GM21390 (cell line): Measurements from ENCODE around the gene MYO9B.
A peak's percentile ranks its signal among the peaks of the same experiment; 100 is the strongest.

Source experiments
- ATAC-seq: cut with Tn5 transposase; IDR thresholded peaks from one replicate; pipeline ENCODE4 v1.9.1; 2021; ENCODE audit not compliant: unreplicated experiment

MYO9B gene, protein sequence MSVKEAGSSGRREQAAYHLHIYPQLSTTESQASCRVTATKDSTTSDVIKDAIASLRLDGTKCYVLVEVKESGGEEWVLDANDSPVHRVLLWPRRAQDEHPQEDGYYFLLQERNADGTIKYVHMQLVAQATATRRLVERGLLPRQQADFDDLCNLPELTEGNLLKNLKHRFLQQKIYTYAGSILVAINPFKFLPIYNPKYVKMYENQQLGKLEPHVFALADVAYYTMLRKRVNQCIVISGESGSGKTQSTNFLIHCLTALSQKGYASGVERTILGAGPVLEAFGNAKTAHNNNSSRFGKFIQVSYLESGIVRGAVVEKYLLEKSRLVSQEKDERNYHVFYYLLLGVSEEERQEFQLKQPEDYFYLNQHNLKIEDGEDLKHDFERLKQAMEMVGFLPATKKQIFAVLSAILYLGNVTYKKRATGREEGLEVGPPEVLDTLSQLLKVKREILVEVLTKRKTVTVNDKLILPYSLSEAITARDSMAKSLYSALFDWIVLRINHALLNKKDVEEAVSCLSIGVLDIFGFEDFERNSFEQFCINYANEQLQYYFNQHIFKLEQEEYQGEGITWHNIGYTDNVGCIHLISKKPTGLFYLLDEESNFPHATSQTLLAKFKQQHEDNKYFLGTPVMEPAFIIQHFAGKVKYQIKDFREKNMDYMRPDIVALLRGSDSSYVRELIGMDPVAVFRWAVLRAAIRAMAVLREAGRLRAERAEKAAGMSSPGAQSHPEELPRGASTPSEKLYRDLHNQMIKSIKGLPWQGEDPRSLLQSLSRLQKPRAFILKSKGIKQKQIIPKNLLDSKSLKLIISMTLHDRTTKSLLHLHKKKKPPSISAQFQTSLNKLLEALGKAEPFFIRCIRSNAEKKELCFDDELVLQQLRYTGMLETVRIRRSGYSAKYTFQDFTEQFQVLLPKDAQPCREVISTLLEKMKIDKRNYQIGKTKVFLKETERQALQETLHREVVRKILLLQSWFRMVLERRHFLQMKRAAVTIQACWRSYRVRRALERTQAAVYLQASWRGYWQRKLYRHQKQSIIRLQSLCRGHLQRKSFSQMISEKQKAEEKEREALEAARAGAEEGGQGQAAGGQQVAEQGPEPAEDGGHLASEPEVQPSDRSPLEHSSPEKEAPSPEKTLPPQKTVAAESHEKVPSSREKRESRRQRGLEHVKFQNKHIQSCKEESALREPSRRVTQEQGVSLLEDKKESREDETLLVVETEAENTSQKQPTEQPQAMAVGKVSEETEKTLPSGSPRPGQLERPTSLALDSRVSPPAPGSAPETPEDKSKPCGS (N-terminal part only)

DNA sequence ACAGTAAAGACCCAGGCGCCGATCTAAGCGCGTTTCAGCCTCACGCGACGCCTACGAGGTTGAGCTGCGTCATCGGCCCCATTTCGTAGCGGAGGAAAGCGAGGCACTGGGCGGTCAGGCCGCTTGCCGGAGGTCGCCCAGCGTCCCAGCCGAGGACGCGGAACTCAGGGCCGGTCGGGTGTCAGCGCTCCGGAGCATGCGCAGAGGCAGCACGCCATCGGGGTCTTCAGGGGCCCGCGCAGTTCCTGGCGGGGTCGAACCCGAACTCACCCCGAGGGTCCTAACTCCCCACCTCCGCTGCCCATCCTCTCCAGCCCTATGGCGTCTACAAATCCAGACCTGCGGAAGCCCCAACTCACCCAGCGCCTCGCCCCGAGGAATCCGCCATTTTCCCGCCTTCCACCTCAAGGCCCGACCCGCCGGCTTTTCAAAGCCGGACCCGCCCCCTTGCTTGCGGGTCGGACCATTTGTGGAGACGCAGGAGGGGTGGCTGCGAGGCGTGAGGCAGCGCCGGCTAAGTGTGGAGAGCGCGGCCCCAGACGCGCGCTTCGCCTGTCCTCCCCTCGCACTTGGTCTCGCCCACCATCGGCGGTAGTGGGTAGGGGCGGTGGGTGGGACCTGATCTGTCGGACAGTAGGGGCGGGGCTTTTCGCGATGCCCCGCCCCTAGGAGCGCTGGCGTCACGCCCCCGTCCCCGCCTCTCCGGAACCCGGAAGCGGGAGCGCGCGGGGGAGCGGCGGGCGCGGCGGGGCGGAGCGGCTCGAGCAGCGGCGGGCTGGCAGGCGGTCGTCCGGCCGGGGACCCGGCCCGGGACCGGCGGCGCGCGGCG lies at the start of gene MYO9B, which contains the start of gene HAUS8:
Gene MYO9B (plus strand): TSS at position 743 of the 829 bp plus-strand sequence. CDS start 25,941 bp downstream, outside the sequence.
Gene HAUS8 (minus strand): TSS at position 418 of the 829 bp plus-strand sequence. CDS start 30 bp downstream, at position 388.
- peak; percentile 64 for ATAC-seq

DNA sequence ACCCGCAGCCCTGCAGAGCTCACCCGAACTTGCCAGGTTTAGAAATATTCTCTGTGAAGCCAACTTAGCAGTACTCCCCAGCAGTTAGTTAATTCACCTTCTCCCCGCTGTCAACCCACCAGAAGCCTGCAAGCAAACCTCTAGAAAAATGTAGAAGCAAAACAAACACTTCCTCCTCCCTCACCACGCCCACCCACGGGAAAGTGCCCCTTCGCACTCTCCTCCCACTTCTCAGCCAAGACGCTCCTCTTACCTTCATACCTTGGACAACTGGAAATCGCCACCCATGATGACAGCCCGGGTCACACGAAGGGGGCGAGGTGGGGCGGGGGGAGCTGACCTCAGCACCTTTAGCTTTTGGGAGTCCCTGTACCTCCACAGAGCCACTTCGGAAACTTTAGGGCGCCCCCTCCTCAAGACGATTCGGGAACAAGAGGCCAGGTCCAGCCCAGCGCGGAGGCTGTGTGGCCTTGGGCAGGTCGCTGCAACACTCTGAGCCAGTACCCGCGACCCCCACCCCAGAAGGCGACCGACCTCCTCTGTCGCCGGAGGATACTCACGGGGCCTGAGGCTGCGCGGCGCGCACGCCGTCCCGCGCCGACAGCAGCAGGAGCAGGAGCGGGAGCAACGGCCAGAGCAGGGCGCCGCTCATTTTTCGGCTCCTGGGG lies 49.5 kb upstream of the MYO9B start:
- ATAC-seq: no peak

DNA sequence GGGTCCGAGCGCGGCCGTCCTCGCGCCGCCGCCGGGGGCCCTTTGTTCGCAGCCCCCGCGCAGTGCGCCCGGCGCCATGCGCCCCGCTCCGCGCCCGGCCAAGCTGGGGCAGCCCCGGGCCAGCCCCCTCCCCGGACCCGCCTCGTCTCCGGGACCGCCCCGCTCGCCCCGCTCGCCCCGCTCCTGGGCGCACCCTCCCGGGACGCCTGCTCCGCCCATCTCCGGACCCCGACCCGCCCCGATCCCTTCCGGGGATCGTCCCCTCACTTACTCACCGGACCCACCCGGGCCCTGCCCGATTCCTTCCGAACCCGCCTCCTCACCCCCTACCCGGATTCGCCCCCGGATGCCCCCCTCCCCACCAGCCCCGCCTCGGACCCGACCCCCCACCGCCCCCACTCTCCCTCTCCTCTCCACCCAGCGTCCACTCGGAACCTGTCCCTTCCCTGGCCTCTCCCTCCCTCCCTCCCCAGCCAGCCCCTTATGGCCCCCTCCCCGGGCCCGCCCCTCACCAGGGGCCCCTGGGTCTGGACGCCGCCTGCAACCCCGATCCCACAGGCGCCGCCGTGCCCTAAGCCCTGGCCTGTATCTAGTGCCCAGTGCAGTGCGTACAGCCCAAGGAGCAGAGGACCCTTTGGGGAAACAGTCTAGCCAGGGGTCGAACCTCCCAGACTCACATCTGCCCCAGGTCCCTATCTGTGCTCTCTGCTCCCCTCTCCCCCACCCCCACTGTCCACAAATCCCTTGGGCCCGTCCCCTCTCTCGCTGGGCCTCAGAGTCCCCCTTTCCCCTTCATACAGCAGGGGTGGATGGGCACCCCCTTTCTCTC lies 48.7 kb upstream of the MYO9B start, which contains the start of gene CPAMD8:
Gene CPAMD8 (minus strand): TSS at position 105 of the 829 bp plus-strand sequence. CDS start 168 bp downstream, outside the sequence.
- no peak for ATAC-seq

DNA sequence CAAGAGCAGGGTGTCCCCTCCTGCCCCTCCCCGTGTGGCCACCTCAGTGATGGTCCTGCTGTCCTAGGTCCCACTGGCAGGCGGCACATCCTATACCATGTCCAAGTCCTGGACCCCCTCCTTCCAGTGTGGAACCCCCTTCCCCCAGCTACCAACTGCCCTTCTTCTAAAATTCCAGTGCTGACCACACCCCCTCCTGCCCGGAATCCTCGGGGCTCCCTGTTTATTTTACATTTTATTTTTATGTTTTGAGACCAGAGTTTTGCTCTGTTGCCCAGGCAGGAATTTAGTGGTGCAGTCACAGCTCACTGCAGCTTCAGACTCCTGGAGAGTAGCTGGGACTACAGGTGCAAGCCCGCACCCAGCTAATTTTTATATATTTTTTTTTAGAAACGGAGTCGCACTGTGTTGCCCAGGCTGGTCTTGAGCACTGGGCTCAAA lies 48.0 kb upstream of the MYO9B start:
- no peak for ATAC-seq

DNA sequence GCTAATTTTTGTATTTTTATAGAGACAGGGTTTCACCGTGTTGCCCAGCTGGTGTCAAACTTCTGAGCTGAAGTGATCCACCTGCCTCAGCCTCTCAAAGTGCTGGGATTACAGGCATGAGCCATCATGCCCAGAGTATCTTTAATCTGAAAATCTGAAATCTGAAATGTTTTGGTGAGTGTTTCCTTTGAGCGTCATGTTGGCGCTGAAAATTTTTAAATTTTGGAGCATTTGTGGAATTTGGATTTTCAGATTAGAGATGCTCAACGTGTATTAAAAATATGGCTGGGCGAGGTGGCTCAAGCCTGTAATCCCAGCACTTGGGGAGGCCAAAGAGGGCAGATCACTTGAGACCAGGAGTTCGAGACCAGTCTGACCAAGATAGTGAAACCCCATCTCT lies 43.8 kb upstream of the MYO9B start:
- ATAC-seq: no peak

DNA sequence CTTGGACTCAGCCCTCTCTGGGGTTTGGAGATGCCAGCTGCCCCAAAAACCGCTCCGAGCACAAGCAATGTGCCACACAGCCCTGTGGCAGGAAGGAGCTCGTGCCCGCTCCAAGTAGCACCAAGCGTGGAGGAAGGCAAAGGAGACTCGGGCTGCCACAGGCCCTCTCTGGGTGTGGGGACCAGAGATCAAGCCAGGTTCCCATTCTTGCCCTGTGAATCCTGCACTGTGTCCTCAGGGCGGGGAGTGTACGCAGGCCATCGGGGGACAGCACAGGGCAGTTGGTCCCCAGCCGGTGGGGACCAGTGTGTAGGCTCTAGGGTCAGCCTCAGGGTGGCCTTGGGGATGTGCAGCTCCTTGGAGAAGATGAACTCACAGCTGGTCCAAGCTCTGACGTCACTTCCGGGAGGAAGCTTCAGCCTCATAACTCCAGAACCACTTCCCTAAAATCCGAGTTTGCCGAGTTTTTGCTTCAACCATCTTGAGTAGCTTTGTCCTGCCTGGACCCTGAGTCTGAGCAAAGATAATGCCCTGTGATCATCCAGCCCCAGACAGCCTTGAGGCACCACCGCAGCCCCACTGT lies 39.6 kb upstream of the MYO9B start:
- no peak for ATAC-seq

DNA sequence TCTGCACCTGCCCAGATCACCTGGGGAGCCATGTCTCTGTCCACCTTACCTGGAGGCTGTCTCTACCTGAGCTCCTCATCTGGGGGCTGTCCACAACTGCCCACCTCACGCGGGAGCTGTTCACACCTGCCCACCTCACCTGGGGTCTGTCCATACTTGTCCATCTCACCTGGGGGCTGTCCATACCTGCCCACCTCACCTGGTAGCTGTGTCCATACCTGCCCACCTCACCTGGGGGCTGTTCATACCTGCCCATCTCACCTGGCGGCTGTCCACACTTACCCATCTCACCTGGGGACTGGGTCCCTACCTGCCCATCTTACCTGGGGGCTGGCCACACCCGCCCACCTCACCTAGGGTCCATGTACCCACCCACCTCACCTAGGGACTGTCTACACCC lies 38.9 kb upstream of the MYO9B start:
- ATAC-seq: no peak

DNA sequence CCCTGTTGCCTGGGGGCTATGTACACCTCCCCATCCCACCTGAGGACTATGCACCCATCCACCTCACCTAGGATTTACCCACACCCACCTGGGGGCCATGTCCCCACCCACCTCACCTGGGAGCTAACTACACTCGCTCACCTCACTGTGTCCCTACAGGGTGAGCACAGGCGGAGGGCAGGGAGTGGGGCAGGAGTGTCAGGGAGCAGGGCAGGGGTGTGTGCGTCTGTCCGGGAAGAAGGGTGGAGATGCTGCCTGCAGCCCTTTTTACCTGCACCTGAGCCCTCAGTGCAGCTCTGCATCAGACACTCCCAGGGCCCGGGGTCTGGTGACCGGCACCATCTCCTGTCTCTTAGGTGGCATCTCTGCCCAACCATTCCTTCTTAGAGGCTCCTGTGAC lies 38.4 kb upstream of the MYO9B start:
- no peak for ATAC-seq

DNA sequence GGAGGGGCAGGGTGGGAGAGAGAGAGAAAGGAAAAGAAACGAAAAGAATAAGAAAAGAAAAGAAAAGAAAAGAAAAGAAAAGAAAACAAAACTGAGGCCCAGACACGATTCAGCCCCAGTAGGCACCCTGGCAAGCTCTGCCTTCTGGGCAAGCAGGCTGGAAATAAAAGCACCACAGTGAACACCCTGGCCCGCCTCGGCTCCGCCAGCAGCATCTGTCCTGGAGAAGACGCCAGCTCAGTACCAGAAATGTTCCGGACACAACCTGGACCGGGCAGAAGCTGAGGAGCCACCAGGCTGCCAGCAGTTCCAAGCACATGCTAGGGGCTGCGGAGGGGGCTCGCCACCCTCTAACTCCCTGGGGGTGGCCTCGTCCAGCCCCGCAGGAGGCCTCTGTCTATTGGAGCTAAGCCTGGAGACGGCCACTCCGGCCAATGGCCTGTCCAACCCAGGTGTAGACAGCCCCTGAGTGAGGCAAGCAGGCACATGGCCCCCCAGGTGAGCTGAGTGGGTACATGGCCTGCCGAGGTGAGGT lies 37.5 kb upstream of the MYO9B start:
- ATAC-seq: no peak

DNA sequence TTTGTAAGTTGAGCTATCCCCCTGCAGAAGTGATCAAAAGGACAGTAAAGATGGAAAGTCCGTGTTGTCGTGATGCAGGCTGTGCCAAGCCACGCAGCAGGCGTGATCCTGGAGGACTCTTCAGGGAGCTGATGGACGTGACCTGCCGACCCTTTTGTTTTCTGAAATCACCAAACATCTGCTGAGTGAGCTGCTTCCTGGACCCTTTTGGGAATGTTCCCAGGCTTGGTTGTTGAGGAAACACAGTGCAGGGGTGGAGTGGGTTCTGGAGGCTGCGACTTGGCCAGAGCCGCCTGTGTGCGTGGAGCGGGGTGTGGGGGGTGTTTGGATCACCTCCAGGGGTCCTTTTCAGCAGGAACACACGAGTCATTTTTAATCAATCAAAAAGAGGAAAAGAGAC lies 33.6 kb upstream of the MYO9B start:
- no peak for ATAC-seq

DNA sequence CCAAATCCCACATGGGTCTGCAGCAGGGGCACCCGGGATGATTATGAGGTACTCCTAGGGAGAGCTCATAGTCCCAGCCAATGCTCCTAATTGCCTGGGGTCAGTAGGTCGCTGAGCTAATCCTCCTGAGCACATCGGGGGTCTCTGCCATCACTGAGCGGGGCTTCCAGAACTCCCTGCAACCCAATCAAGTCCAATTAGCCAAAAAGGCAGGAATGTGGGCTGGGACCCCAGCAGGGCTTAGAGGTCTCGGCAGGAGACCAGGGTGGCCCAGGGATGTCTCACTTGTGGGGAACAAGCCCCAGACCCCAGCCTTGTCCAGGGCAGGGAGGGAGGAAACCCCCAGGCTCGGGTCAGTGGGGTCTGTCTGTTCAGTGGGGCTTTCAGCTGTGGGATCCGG lies 31.8 kb upstream of the MYO9B start:
- no peak for ATAC-seq

DNA sequence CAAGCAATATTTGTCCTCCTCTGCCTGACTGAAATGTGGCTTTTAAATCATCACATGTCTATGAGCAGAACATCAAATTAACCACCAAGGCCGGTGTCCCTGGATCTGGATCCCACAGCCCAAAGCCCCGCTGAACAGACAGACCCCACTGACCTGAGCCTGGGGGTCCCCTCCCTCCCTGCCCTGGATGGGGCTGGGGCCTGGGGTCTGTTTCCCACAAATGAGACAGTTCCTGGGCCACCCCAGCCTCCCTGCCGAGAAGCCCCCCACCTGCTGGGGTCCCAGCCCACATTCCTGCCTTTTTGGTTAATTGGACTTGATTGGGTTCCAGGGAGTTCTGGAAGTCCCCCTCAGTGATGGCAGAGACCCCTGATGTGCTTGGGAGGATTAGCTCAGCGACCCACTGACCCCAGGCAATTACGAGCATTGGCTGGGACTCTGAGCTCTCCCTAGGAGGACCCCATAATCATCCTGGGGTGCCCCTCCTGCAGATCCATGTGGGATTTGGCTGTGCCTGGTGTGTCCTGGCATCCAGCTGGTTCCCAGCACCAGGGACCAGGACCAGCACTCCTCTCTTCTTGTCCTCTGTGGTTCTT lies 29.6 kb upstream of the MYO9B start:
- no peak for ATAC-seq

DNA sequence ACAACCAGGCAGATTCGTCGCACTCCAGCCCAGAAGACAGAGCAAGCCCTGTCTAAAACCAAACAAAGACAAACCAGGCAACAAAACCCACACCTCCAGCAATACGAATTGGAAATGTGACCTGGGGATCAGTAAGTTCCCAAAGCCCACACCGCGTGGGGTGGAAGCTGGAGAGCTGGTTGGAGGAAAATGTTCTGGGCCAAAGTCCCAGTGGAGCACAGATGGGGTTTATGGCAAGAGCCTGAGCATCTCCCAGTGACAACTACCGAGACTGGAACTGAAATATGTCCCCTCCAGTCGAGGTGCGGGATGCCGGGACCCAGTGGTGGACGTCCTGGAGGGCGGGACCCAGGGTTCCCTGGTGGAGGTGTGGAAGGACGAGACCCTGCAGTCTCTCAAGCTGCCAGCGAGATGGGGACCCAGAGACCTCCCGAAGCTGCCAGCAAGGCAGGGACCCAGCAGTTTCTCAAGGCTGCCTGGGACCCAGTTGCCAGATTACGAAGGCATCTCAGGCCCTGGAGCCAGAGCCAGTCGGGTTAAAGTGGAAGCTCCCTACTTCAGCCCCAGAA lies 26.6 kb upstream of the MYO9B start:
- no peak for ATAC-seq

DNA sequence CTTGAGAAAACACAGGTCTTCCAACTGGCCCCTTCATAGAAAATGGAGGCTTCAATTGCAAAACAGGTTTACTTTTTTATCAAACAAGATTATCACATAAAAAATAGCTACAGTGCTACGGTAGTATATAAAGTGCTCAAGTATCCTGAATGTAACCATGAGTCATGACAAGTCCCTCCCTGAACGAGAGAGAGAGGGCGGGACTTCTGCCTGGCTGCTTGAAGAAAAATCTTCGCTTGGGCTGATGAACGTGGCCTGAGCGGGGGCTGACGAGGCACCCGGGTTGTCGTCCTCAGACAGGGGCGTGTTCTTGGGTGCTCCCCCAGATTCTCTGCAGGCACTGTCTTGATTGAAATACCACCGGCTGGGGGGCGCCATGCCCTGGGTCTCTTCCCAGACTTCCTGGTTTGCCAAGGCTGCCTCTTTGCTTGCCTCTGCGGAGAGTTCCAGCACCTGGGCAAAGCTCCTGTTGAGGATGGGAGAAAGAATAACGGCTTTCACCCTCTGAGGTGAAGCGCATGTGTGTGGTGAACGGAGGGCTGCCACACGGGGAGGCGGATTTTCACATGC lies 25.8 kb upstream of the MYO9B start:
- no peak for ATAC-seq

DNA sequence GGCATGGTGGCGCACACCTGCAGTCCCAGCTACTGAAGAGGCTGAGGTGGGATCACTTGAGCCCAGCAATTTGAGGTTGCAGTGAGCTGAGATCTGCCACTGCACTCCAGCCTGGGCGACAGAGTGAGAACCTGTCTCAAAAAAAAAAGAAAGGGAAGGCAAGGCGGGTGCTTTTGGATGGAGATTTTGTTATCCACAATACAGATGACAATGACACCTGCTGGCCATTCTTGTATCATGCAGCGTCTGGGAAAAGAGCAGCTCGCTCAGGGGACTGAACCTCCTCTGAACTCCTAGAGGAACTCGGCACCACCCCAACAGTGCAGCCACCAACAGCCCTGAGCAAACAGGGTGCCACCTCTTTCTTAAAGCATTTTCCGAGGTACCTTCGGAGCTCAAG lies 23.1 kb upstream of the MYO9B start:
- ATAC-seq: no peak

DNA sequence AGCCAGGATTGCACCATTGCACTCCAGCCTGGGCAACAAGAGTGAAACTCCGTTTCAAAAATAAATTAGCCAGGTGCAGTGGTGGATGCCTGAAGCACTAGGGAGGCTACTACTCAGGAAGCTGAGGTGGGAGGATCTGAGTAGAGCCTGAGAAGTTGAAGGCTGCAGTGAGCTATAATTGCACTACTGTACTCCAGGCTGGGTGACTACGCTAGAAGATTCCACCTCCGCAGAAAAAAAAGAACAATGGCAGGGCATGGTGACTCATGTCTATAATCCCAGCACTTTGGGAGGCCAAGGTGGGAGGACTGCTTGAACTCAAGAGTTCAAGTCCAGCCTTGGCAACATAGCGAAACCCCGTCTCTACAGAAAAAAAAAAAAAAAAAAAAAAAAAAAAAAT lies 20.8 kb upstream of the MYO9B start:
- ATAC-seq: no peak

DNA sequence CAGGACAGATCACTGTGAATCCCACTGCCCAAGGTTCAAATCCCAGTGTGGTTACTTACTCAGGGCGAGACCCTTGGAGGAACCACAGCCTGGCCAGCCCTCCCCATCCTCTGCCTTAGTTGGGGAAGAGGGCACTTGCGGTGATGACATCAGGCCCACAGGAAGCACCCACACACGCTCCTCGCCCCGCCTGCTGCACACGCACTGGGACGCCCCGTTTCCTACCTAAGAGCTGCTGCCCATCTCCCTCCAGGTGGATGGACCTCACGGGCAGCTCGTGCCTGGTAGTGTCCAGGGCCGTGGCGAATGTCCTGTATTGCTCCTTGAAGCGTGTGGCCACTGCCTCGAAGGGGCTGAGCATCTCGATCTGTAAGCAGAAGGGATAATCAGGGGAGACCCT lies 19.9 kb upstream of the MYO9B start:
- no peak for ATAC-seq
